ENCODE measurements around the gene PTPRE.

GRCh38 chr10:128064970-128065580 is 158.2 kb downstream of the PTPRE start:
- TF ChIP-seq POLR2AphosphoS5 (IDR thresholded peaks at IDR 0.05) (no peak), REST (IDR thresholded peaks at IDR 0.05; ENCODE audit: borderline replicate concordance) (no peak), CTCF (IDR thresholded peaks at IDR 0.05; ENCODE audit: poor library complexity, severe bottlenecking) (no peak), MXI1 (conservative IDR thresholded peaks at IDR 0.05; ENCODE audit: poor library complexity, severe bottlenecking) (no peak), EZH2 (IDR thresholded peaks at IDR 0.05; ENCODE audit: borderline replicate concordance, insufficient read depth, low read length, poor library complexity, severe bottlenecking) (no peak), EP300 (conservative IDR thresholded peaks at IDR 0.05; ENCODE audit: poor library complexity, severe bottlenecking) (no peak), TAF1 (IDR thresholded peaks at IDR 0.05; ENCODE audit: low read depth) (no peak)

All from neural cell (in vitro differentiated cells).